ENCODE measurements around the gene MDN1. TPM values are rescaled to one million over a fixed set of nuclear protein-coding genes. Genes with fewer than 3 reads are reported as not detected.
A peak's percentile ranks its signal among the peaks of the same experiment; 100 is the strongest.

MDN1 gene
- total RNA-seq, 2 experiments from 2014 or later = 48.6 to 62.3 TPM

DNA sequence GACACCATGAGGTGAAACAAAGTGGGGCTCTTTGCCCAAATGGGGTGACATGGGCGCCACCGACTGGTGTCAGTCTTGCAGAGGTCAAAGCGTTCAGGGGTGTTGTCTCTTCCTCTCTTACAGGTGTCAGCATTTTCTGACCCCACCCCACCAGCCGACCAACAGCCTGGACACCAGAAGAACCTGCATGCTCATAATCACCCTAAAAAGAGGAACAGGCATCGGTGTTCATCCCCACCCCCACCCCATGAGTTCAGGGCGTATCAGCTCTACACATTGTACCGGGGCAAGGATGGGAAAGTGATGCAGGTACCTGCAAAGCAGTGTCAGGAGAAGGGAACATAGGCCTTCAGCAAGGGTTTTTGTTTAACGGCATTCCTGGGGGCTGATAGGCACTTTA, 195.8 kb downstream of the MDN1 start:
- POLR2A ChIA-PET = interaction anchor here (0.6 to 0.9 kb wide), 3 partner anchors 8 to 1091 kb away, joined by 4 read pairs; no protein-coding TSS in a partner anchor
- H3K4me3 ChIP-seq (ENCODE audit: low read depth, low read length, poor library complexity, severe bottlenecking) = no peak overlapping the region
- H4K20me1 ChIP-seq (ENCODE audit: insufficient read depth, low read length) = no peaks in the 10 kb centered on the region
- H3K9me2 ChIP-seq (ENCODE audit: insufficient read depth, low read length) = no peaks in the 10 kb centered on the region
- BruUV-seq (replicated peaks) = no TSS peak
- no peaks in the 10 kb centered on the region for H3K9me3 ChIP-seq (ENCODE audit: low read length)
- no peak overlapping the region for H3K4me2 ChIP-seq (ENCODE audit: low read length)
- no peaks in the 10 kb centered on the region for H3K79me2 ChIP-seq (ENCODE audit: insufficient read depth, low read depth, low read length)
- no peak overlapping the region for H2AFZ ChIP-seq (ENCODE audit: low read length)
- no peaks in the 10 kb centered on the region for H3K36me3 ChIP-seq (ENCODE audit: insufficient read depth, low read length)
- CTCF ChIA-PET (ENCODE audit: unreplicated experiment) = no interaction called here
- DNase-seq (ENCODE audit: low spot score) = no peak
- no peaks in the 10 kb centered on the region for H3K4me1 ChIP-seq (ENCODE audit: insufficient read depth, low read length, poor library complexity, severe bottlenecking)
- no peak for TF ChIP-seq EZH2phosphoT487 (IDR thresholded peaks at IDR 0.05; ENCODE audit: borderline replicate concordance, low read depth, low read length)
- TF ChIP-seq, protein P1, sequence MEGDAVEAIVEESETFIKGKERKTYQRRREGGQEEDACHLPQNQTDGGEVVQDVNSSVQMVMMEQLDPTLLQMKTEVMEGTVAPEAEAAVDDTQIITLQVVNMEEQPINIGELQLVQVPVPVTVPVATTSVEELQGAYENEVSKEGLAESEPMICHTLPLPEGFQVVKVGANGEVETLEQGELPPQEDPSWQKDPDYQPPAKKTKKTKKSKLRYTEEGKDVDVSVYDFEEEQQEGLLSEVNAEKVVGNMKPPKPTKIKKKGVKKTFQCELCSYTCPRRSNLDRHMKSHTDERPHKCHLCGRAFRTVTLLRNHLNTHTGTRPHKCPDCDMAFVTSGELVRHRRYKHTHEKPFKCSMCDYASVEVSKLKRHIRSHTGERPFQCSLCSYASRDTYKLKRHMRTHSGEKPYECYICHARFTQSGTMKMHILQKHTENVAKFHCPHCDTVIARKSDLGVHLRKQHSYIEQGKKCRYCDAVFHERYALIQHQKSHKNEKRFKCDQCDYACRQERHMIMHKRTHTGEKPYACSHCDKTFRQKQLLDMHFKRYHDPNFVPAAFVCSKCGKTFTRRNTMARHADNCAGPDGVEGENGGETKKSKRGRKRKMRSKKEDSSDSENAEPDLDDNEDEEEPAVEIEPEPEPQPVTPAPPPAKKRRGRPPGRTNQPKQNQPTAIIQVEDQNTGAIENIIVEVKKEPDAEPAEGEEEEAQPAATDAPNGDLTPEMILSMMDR (conservative IDR thresholded peaks at IDR 0.05; ENCODE audit: low read length) = 0 out of 2 replicates have a peak, but pooled peaks have one; percentile 15
- no peak overlapping the region for H3K27ac ChIP-seq (ENCODE audit: low read depth, low read length, poor library complexity, severe bottlenecking)
- intact Hi-C loops (cut with micrococcal nuclease; ENCODE audit: unreplicated experiment) = no loop called here

DNA sequence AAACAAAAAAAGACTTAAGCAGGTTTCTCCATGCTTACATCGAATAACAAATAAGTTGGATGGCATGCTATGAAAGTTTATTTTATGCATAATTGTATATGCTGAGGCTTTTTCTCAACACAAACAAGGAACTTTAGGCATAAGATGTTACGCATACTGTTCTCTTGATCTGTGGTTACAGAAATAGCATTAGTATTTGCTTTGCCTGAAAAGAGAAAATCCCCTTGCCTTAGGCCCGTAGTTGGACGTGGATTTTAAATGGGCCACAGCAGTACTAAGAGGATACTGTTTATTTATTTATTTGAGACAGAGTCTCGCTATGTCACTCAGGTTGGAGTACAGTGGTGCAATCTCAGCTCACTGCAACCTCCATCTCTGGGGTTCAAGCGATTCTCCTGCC, 200.0 kb downstream of the MDN1 start:
- intact Hi-C loops (cut with micrococcal nuclease; ENCODE audit: unreplicated experiment) = loop anchor here (10.0 kb wide), 1 partner anchor 645 kb away; no protein-coding TSS in a partner anchor
- H3K4me2 ChIP-seq (ENCODE audit: low read length) = no peak overlapping the region
- DNase-seq (ENCODE audit: low spot score) = no peak
- no peaks in the 10 kb centered on the region for H3K79me2 ChIP-seq (ENCODE audit: insufficient read depth, low read depth, low read length)
- H3K4me1 ChIP-seq (ENCODE audit: insufficient read depth, low read length, poor library complexity, severe bottlenecking) = peaks cover 5% of the 10 kb centered on the region
- TF ChIP-seq EZH2phosphoT487 (IDR thresholded peaks at IDR 0.05; ENCODE audit: borderline replicate concordance, low read depth, low read length) = no peak
- TF ChIP-seq, protein P1 (conservative IDR thresholded peaks at IDR 0.05; ENCODE audit: low read length) = no peak
- no peaks in the 10 kb centered on the region for H3K9me3 ChIP-seq (ENCODE audit: low read length)
- CTCF ChIA-PET (ENCODE audit: unreplicated experiment) = no interaction called here
- no peaks in the 10 kb centered on the region for H4K20me1 ChIP-seq (ENCODE audit: insufficient read depth, low read length)
- no peak overlapping the region for H3K4me3 ChIP-seq (ENCODE audit: low read depth, low read length, poor library complexity, severe bottlenecking)
- POLR2A ChIA-PET = no interaction called here
- H3K9me2 ChIP-seq (ENCODE audit: insufficient read depth, low read length) = no peaks in the 10 kb centered on the region
- no peak overlapping the region for H2AFZ ChIP-seq (ENCODE audit: low read length)
- H3K27ac ChIP-seq (ENCODE audit: low read depth, low read length, poor library complexity, severe bottlenecking) = no peak overlapping the region
- BruUV-seq (replicated peaks) = no TSS peak
- H3K36me3 ChIP-seq (ENCODE audit: insufficient read depth, low read length) = no peaks in the 10 kb centered on the region

GRCh38 chr6:89618026-89618425, 201.6 kb downstream of the MDN1 start:
- Histone ChIP-seq H3K4me3 (ENCODE audit: low read depth, low read length, poor library complexity, severe bottlenecking) (no peak overlapping the region), H3K36me3 (ENCODE audit: insufficient read depth, low read length) (no peaks in the 10 kb centered on the region), H3K27ac (ENCODE audit: low read depth, low read length, poor library complexity, severe bottlenecking) (no peak overlapping the region), H3K9me3 (ENCODE audit: low read length) (no peaks in the 10 kb centered on the region), H3K4me1 (ENCODE audit: insufficient read depth, low read length, poor library complexity, severe bottlenecking) (peaks cover 12% of the 10 kb centered on the region), H3K4me2 (ENCODE audit: low read length) (no peak overlapping the region), H2AFZ (ENCODE audit: low read length) (no peak overlapping the region), H3K9me2 (ENCODE audit: insufficient read depth, low read length) (no peaks in the 10 kb centered on the region), H4K20me1 (ENCODE audit: insufficient read depth, low read length) (no peaks in the 10 kb centered on the region), H3K79me2 (ENCODE audit: insufficient read depth, low read depth, low read length) (no peaks in the 10 kb centered on the region)
- BruUV-seq (replicated peaks) = no TSS peak
- ChIA-PET CTCF (ENCODE audit: unreplicated experiment) (no interaction called here), POLR2A (no interaction called here)
- no peak for DNase-seq (ENCODE audit: low spot score)
- TF ChIP-seq, protein P1 (conservative IDR thresholded peaks at IDR 0.05; ENCODE audit: low read length) = no peak
- TF ChIP-seq EZH2phosphoT487 (IDR thresholded peaks at IDR 0.05; ENCODE audit: borderline replicate concordance, low read depth, low read length) = no peak
- intact Hi-C loops (cut with micrococcal nuclease; ENCODE audit: unreplicated experiment) = loop anchor here (10.0 kb wide), 1 partner anchor 643 kb away; no protein-coding TSS in a partner anchor

Data from OCI-LY7 (cell line).